Measurements from ENCODE around the gene ELOVL6.
"Not testable (repeated sequence)": the region's sequence is repeated elsewhere in the genome, so short reads cannot be mapped to it uniquely, and the experiment has no call there.

DNA sequence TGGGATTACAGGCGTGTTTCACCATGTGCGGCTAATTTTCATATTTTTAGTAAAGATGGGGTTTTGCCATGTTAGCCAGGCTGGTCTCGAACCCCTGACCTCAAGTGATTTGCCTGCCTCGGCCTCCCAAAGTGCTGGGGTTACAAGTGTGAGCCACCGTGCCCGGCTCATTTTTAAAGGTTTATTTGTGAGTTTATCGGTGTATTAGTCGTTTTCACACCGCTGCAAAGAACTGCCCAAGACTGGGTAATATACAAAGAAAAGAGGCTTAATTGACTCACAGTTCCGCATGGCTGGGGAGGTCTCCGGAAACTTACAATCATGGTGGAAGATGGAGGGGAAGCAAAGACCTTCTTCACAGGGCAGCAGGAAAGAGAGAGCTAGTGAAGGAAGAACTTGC is 159.3 kb downstream of the ELOVL6 start:
- TF ChIP-seq EZH2 (IDR thresholded peaks at IDR 0.05); ZNF274 (IDR thresholded peaks at IDR 0.05; ENCODE audit: low read depth, low read length); POLR2AphosphoS5 (IDR thresholded peaks at IDR 0.05; ENCODE audit: low read depth, low read length); POLR2A (IDR thresholded peaks at IDR 0.05; ENCODE audit: borderline replicate concordance, extremely low read depth, insufficient read depth, insufficient read length); ATF3 (IDR thresholded peaks at IDR 0.05); EGR1 (IDR thresholded peaks at IDR 0.05; ENCODE audit: low read depth); TCF7L2 (IDR thresholded peaks at IDR 0.05; ENCODE audit: borderline replicate concordance, extremely low read depth, insufficient read depth, insufficient read length); SRF (IDR thresholded peaks at IDR 0.05; ENCODE audit: low read depth): not testable (repeated sequence)
- TF ChIP-seq, protein P1, sequence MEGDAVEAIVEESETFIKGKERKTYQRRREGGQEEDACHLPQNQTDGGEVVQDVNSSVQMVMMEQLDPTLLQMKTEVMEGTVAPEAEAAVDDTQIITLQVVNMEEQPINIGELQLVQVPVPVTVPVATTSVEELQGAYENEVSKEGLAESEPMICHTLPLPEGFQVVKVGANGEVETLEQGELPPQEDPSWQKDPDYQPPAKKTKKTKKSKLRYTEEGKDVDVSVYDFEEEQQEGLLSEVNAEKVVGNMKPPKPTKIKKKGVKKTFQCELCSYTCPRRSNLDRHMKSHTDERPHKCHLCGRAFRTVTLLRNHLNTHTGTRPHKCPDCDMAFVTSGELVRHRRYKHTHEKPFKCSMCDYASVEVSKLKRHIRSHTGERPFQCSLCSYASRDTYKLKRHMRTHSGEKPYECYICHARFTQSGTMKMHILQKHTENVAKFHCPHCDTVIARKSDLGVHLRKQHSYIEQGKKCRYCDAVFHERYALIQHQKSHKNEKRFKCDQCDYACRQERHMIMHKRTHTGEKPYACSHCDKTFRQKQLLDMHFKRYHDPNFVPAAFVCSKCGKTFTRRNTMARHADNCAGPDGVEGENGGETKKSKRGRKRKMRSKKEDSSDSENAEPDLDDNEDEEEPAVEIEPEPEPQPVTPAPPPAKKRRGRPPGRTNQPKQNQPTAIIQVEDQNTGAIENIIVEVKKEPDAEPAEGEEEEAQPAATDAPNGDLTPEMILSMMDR (IDR thresholded peaks at IDR 0.05 in 2 of 3, conservative IDR thresholded peaks at IDR 0.05 in 1 of 3; ENCODE audit: borderline replicate concordance in 1 of 3, insufficient read depth in 1 of 3, low read depth in 2 of 3, low read length in 2 of 3) = not testable (repeated sequence)
